K562 (cell line): ENCODE results near the gene CDCA4. TPM values are rescaled to one million over a fixed set of nuclear protein-coding genes. Genes with fewer than 3 reads are reported as not detected.

ENCODE experiments used
- ATAC-seq: fragments of 200-7000 bp; cut with Tn5 transposase; 3 replicates; pipeline ENCODE4 v1.9.1; 2020; ENCODE audit warnings: moderate library complexity
- BruUV-seq: library from RNA; stranded (reverse); fragments of 400-500 nt; replicated peaks from 2 replicates; lab custom pipeline; 2021; lab: Mats Ljungman, UMichigan
- CTCF ChIA-PET: fragments of 300-600 bp; formaldehyde crosslinking; extraction: SDS; loops from one replicate; lab custom pipeline; 2021; ENCODE audit warnings: low intra/inter-chr PET ratio; lab: Yijun Ruan, JAX
- POLR2A ChIA-PET: fragments of 300-600, 350-650 bp; sonication (Branson Sonifier 250); formaldehyde crosslinking; extraction: SDS; loops from one replicate; lab custom pipeline; 2021; ENCODE audit warnings: antibody characterized with exemption, inconsistent platforms; lab: Yijun Ruan, JAX
- DNase-seq, 4 experiments: peaks; one replicate each; pipeline versions ENCODE4 v3.0.0 to v3.0.0-alpha.2; 2011 to 2018; ENCODE audit warnings: low spot score in 3 of 4, mixed read lengths in 3 of 4; ENCODE audit errors: extremely low read depth in 1 of 4
- FAIRE-seq: peaks from 2 replicates; lab custom pipeline; 2011; peaks lifted over from hg19 to GRCh38; lab: Jason Lieb, UNC
- H2AFZ ChIP-seq: 2 replicates; pipeline ENCODE4 v1.6.0; 2011; ENCODE audit warnings: low read depth, low read length, control low read depth, inconsistent platforms
- H3K27ac ChIP-seq: fragments of 200-600 bp; 3 replicates; pipeline ENCODE4 v1.8.0; 2011; ENCODE audit warnings: low read depth, mild to moderate bottlenecking, control low read depth, inconsistent platforms, low read length, moderate library complexity, mixed read lengths; ENCODE audit errors: extremely low read depth
- H3K27me3 ChIP-seq, 2 experiments: fragments of 300-600 bp in 1 of 2; 2 replicates in 1 of 2; 3 replicates in 1 of 2; pipeline versions ENCODE4 v1.6.0 to v1.8.0; 2011; ENCODE audit warnings: inconsistent platforms in 2 of 2, low read length in 2 of 2, mild to moderate bottlenecking in 1 of 2, mixed read lengths in 1 of 2, moderate library complexity in 1 of 2; ENCODE audit not compliant: control insufficient read depth in 2 of 2, insufficient read depth in 2 of 2
- H3K36me3 ChIP-seq: fragments of 300-600 bp; 3 replicates; pipeline ENCODE4 v1.8.0; 2011; ENCODE audit warnings: mild to moderate bottlenecking, low read length, inconsistent platforms; ENCODE audit not compliant: control insufficient read depth, insufficient read depth
- H3K4me1 ChIP-seq, 2 experiments: fragments of 200-600 bp in 1 of 2; replicated peaks in 1 of 2; 2 replicates in 1 of 2; 3 replicates in 1 of 2; pipeline versions ENCODE4 v1.5.1 to v1.8.0; 2011; ENCODE audit warnings: inconsistent platforms in 2 of 2, low read length in 2 of 2, mild to moderate bottlenecking in 1 of 2, mixed read lengths in 1 of 2, moderate library complexity in 1 of 2; ENCODE audit not compliant: control insufficient read depth in 2 of 2, insufficient read depth in 2 of 2
- H3K4me2 ChIP-seq: 2 replicates; pipeline ENCODE4 v1.6.1; 2011; ENCODE audit warnings: low read length, control low read depth, inconsistent platforms, mixed read lengths; ENCODE audit not compliant: insufficient read depth
- H3K4me3 ChIP-seq: fragments of 200-600 bp; sonication (generic), shearing (Covaris generic); 2 replicates; pipeline ENCODE4 v1.5.1; 2016; ENCODE audit warnings: control low read depth, inconsistent platforms
- H3K79me2 ChIP-seq: fragments of 200-600 bp; 3 replicates; pipeline ENCODE4 v1.8.0; 2011; ENCODE audit warnings: low read length, inconsistent platforms; ENCODE audit not compliant: control insufficient read depth, insufficient read depth
- H3K9ac ChIP-seq, 2 experiments: 2 replicates each; pipeline versions ENCODE4 v1.6.0 to v1.6.1; 2011; ENCODE audit warnings: low read depth in 2 of 2, low read length in 2 of 2, control low read depth in 1 of 2, inconsistent platforms in 1 of 2, mild to moderate bottlenecking in 1 of 2, mixed read lengths in 1 of 2; ENCODE audit not compliant: insufficient read depth in 1 of 2
- H3K9me1 ChIP-seq: one replicate; pipeline ENCODE4 v1.6.0; 2011; ENCODE audit warnings: inconsistent platforms, mild to moderate bottlenecking, low read length, moderate library complexity; ENCODE audit not compliant: control insufficient read depth, insufficient read depth
- H3K9me3 ChIP-seq: replicated peaks from 2 replicates; pipeline ENCODE4 v1.5.1; 2011; ENCODE audit warnings: low read depth, low read length, inconsistent platforms; ENCODE audit not compliant: control insufficient read depth, insufficient read depth
- H4K20me1 ChIP-seq: replicated peaks from 2 replicates; pipeline ENCODE4 v1.6.1; 2011; ENCODE audit warnings: low read length, inconsistent platforms, mixed read lengths; ENCODE audit not compliant: control insufficient read depth, insufficient read depth
- E2F5 ChIP-seq: sonication (generic); formaldehyde crosslinking; IDR thresholded peaks from 2 replicates; pipeline ENCODE4 v1.8.0; 2022; ENCODE audit warnings: mild to moderate bottlenecking, missing genetic modification reagents
- E2F8 ChIP-seq: fragments of 450-650 bp; IDR thresholded peaks from 2 replicates; pipeline ENCODE4 v1.7.1; 2018; ENCODE audit warnings: mild to moderate bottlenecking, low read depth; ENCODE audit not compliant: partially characterized antibody
- ELK1 ChIP-seq: sonication (generic); formaldehyde crosslinking; IDR thresholded peaks from 2 replicates; pipeline ENCODE4 v1.8.1; 2022; ENCODE audit warnings: missing genetic modification reagents
- ELK3 ChIP-seq: fragments of 450-650 bp; formaldehyde crosslinking; IDR thresholded peaks from 2 replicates; pipeline ENCODE4 v1.4.0; 2020; ENCODE audit warnings: mild to moderate bottlenecking
- FOXM1 ChIP-seq, 2 experiments: fragments of 450-650 bp in 1 of 2; sonication (generic) in 1 of 2; formaldehyde crosslinking in 1 of 2; IDR thresholded peaks; 2 replicates each; pipeline versions ENCODE4 v1.6.1 to v1.9.0; 2017 to 2022; ENCODE audit warnings: low read depth in 2 of 2, mild to moderate bottlenecking in 2 of 2, missing genetic modification reagents in 1 of 2, moderate library complexity in 1 of 2
- IRF9 ChIP-seq: fragments of 450-650 bp; IDR thresholded peaks from 2 replicates; pipeline ENCODE4 v1.6.1; 2016; ENCODE audit warnings: missing biosample characterization, missing genetic modification characterization
- MCM7 ChIP-seq, 2 experiments: fragments of 450-650 bp; IDR thresholded peaks; 2 replicates each; pipeline ENCODE4 v1.6.1; 2016 to 2018
- MED1 ChIP-seq: sonication (generic); formaldehyde crosslinking; IDR thresholded peaks from 2 replicates; pipeline ENCODE4 v1.8.1; 2023; ENCODE audit warnings: missing genetic modification reagents, borderline replicate concordance
- MEIS2 ChIP-seq: fragments of 450-650 bp; IDR thresholded peaks from 2 replicates; pipeline ENCODE4 v1.6.1; 2014; ENCODE audit warnings: mild to moderate bottlenecking; ENCODE audit not compliant: partially characterized antibody
- MLX ChIP-seq, 2 experiments: fragments of 450-650 bp in 1 of 2; sonication (generic) in 1 of 2; formaldehyde crosslinking; conservative IDR thresholded peaks; 2 replicates each; pipeline versions ENCODE4 v1.4.0 to v1.8.1; 2020 to 2022; ENCODE audit warnings: mild to moderate bottlenecking in 1 of 2, missing genetic modification reagents in 1 of 2
- NFE2L1 ChIP-seq: fragments of 450-650 bp; IDR thresholded peaks from 2 replicates; pipeline ENCODE4 v1.6.1; 2016; ENCODE audit warnings: missing genetic modification characterization, low read depth, mild to moderate bottlenecking, missing compliant biosample characterization, moderate library complexity, borderline replicate concordance
- SP2 ChIP-seq: IDR thresholded peaks from 2 replicates; pipeline ENCODE4 v1.6.1; 2011; ENCODE audit warnings: mild to moderate bottlenecking, low read depth, low read length, moderate library complexity; ENCODE audit not compliant: poor library complexity, severe bottlenecking; ENCODE audit errors: extremely low read depth
- ZNF134 ChIP-seq: fragments of 250-450 bp; sonication (Bioruptor Pico); conservative IDR thresholded peaks from 2 replicates; pipeline ENCODE4 v1.4.0; 2020
- ZNF197 ChIP-seq: fragments of 200-800 bp; sonication (Bioruptor generic); IDR thresholded peaks from 2 replicates; pipeline ENCODE4 v1.6.1; 2016; ENCODE audit warnings: low read depth, missing genetic modification characterization, missing compliant biosample characterization
- WGBS: fragments of 100-300 bp; shearing (Covaris generic); methylation state at CpG from one replicate; pipeline ENCODE4 v1.1.6; 2016; ENCODE audit warnings: low coverage, mixed read lengths; ENCODE audit not compliant: insufficient coverage; ENCODE audit errors: missing lambda C conversion rate; 5-methylcytosine and 5-hydroxymethylcytosine counted together
- in situ Hi-C: fragments of 300-500 bp; cut with MboI; formaldehyde crosslinking; loops from 4 replicates; pipeline ENCODE4 v1.15.0; 2018; ENCODE audit warnings: inconsistent platforms, mixed read lengths
- intact Hi-C: fragments of 100-400 bp; cut with micrococcal nuclease; formaldehyde crosslinking; loops from 2 replicates; pipeline ENCODE4 v1.14.2; 2022
- polyA plus RNA-seq, 8 experiments: library from polyadenylated mRNA; depleted of rRNA in 4 of 8; stranded (reverse) in 5 of 8; unstranded in 3 of 8; fragments of >200 nt; fragmentation: Nextera tagmentation in 2 of 8; fragmentation: Illumina TruSeq in 1 of 8; extraction: Ambion mirVana in 2 of 8; extraction: Trizol in 1 of 8; gene quantifications; 2 replicates each; pipeline versions ENCODE4 v1.2.1 to v1.2.3, GENCODE V29; 2011 to 2014; ENCODE audit warnings: inconsistent platforms in 1 of 8, missing spikeins in 1 of 8
- total RNA-seq, 7 experiments: library from RNA; depleted of rRNA in 6 of 7; stranded (reverse); fragments of >200 nt in 6 of 7; fragmentation: Illumina TruSeq in 2 of 7; extraction: Trizol in 2 of 7; gene quantifications; 2 replicates each; pipeline versions ENCODE4 v1.2.1 to v1.2.3, GENCODE V29; 2011 to 2021; ENCODE audit warnings: low replicate concordance in 1 of 7

Gene CDCA4
- total and polyA plus RNA-seq, 9 of the 15 experiments (the other 6 are each of a cell fraction or from before 2014, with no cell fraction given), result 6.6 to 44.2 (median 23.0) TPM

GRCh38 chr14:104993306-104993705 lies 27.6 kb downstream of the CDCA4 start:
- no TSS peak for BruUV-seq
- Histone ChIP-seq H3K9me3 (no peaks in the 10 kb centered on the region), H3K9ac (no peak overlapping the region), H3K4me2 (no peak overlapping the region), H3K4me1 (peaks cover 0 to 8% of the 10 kb centered on the region in 2 experiments; a peak in 2 of 5 replicates), H4K20me1 (no peaks in the 10 kb centered on the region), H3K79me2 (no peaks in the 10 kb centered on the region), H3K9me1 (no peaks in the 10 kb centered on the region), H2AFZ (no peak overlapping the region), H3K27ac (no peak overlapping the region), H3K4me3 (no peak overlapping the region), H3K27me3 (no peaks in the 10 kb centered on the region), H3K36me3 (no peaks in the 10 kb centered on the region)
- ChIA-PET CTCF (no interaction called here), POLR2A (interaction anchor here (0.6 to 3.7 kb wide), 4 partner anchors 9 to 21 kb away, joined by 3 to 16 read pairs (median 4); no protein-coding TSS in a partner anchor)
- 86% methylated on average over 6 of the region's 12 CpGs for WGBS
- intact Hi-C loops (no loop called here), in situ Hi-C loops (no loop called here)
- ATAC-seq, result no peak
- FAIRE-seq, result no peak
- no peak for DNase-seq
- TF ChIP-seq E2F8 (no peak), NFE2L1 (tag) (no peak), ELK3 (CRISPR knock-in tag) (no peak), E2F5 (no peak), MEIS2 (no peak), ZNF197 (no peak), IRF9 (tag) (no peak), ZNF134 (CRISPR knock-in tag) (no peak), ELK1 (CRISPR knock-in tag) (no peak), MLX (CRISPR knock-in tag; conservative IDR thresholded peaks at IDR 0.05) (no peak), MED1 (CRISPR knock-in tag) (no peak), MCM7 (IDR thresholded peaks at IDR 0.05) (no peak), SP2 (no peak), FOXM1 (IDR thresholded peaks at IDR 0.05; ENCODE audit: low read depth) (no peak), FOXM1 (CRISPR knock-in tag; IDR thresholded peaks at IDR 0.05; ENCODE audit: low read depth) (no peak)
